ENCODE measurements around the gene F11.

- TF ChIP-seq E2F5 (CRISPR knock-in tag; IDR thresholded peaks at IDR 0.05) (no peak), FOXP4 (CRISPR knock-in tag; IDR thresholded peaks at IDR 0.05) (no peak), CTCF (IDR thresholded peaks at IDR 0.05) (no peak), ZNF423 (CRISPR knock-in tag; IDR thresholded peaks at IDR 0.05) (no peak), USF2 (CRISPR knock-in tag; IDR thresholded peaks at IDR 0.05) (no peak), ZNF425 (CRISPR knock-in tag; conservative IDR thresholded peaks at IDR 0.05) (no peak), USF1 (CRISPR knock-in tag; IDR thresholded peaks at IDR 0.05) (no peak), CREM (CRISPR knock-in tag; IDR thresholded peaks at IDR 0.05) (no peak), GABPB1 (CRISPR knock-in tag; IDR thresholded peaks at IDR 0.05) (no peak), ARID4B (CRISPR knock-in tag; IDR thresholded peaks at IDR 0.05; ENCODE audit: borderline replicate concordance) (no peak), TEAD4 (CRISPR knock-in tag; IDR thresholded peaks at IDR 0.05) (no peak)
Observed at GRCh38 chr4:186255122-186255521, 10.9 kb upstream of the F11 start.

All from WTC11 (cell line).